NT2/D1 (cell line): ENCODE measurements around the gene KLHL26.

Source experiments
- SUZ12 ChIP-seq: IDR thresholded peaks from 2 replicates; pipeline ENCODE4 v1.6.1; 2011; ENCODE audit not compliant: insufficient read length, insufficient read depth; ENCODE audit errors: extremely low read depth
- YY1 ChIP-seq: IDR thresholded peaks from 2 replicates; pipeline ENCODE4 v1.6.1; 2011; ENCODE audit not compliant: insufficient read length, insufficient read depth

DNA sequence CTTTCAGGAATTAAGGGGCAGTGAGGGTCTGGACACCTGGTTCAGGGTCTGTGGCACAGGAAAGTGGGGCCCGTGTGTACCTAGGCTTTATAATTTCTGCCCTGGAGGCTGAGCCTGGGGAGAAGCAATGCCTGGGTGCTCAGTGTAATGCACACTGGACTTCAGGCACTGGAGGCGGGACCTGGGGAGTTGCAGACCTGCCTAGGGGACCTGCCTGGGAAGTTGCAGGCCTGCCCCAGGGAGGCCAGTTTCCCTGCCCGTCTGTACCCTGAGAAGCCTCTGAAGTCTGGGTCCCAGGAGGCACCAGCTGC is 26.6 kb upstream of the KLHL26 start:
- TF ChIP-seq SUZ12, result no peak
- no peak for TF ChIP-seq YY1
